Stomach (tissue), 9 donors: ENCODE results near the gene ANGPTL4. TPM values are rescaled to one million over a fixed set of nuclear protein-coding genes. Genes with fewer than 3 reads are reported as not detected.

Source experiments
- DNase-seq, 2 donors: peaks; one replicate each; pipeline versions ENCODE4 v3.0.0 to v3.0.0-alpha.2; 2013 to 2019
- H3K27ac ChIP-seq, 5 donors: fragments of 200-600 bp in 4 of 5; sonication (generic) in 4 of 5; one replicate each; pipeline ENCODE4 v1.5.1; 2013 to 2019; ENCODE audit warnings: mild to moderate bottlenecking in 1 of 5, moderate library complexity in 1 of 5
- H3K27me3 ChIP-seq, 3 donors: fragments of 200-600 bp; sonication (generic); one replicate each; pipeline ENCODE4 v1.5.1; 2017 to 2019; ENCODE audit warnings: mixed run types in 1 of 3
- H3K36me3 ChIP-seq, 4 donors: fragments of 200-600 bp; sonication (generic); 1 replicate in 3 of 4; 2 replicates in 1 of 4; pipeline ENCODE4 v1.5.1; 2016 to 2019
- H3K4me1 ChIP-seq, 4 donors: fragments of 200-600 bp; sonication (generic); one replicate each; pipeline ENCODE4 v1.5.1; 2016 to 2019
- H3K4me3 ChIP-seq, 4 donors: fragments of 200-600 bp; sonication (generic) in 3 of 4; one replicate each; pipeline ENCODE4 v1.5.1; 2016 to 2019; ENCODE audit warnings: mild to moderate bottlenecking in 1 of 4
- H3K9me3 ChIP-seq, 4 donors: fragments of 200-600 bp; sonication (generic); one replicate each; pipeline ENCODE4 v1.5.1; 2016 to 2019
- CTCF ChIP-seq, 7 experiments: fragments of 450-650 bp in 4 of 7; fragments of 200-600 bp in 3 of 7; sonication (generic) in 3 of 7; IDR thresholded peaks; one replicate each; pipeline ENCODE4 v1.5.1; 2016 to 2019; ENCODE audit warnings: antibody characterized with exemption in 7 of 7, control low read depth in 2 of 7, mild to moderate bottlenecking in 1 of 7
- EP300 ChIP-seq: sonication (generic); formaldehyde crosslinking; IDR thresholded peaks from one replicate; pipeline ENCODE4 v1.6.1; 2017; ENCODE audit warnings: antibody characterized with exemption
- POLR2A ChIP-seq, 4 donors: fragments of 450-650 bp; IDR thresholded peaks; one replicate each; pipeline ENCODE4 v1.6.1; 2016; ENCODE audit warnings: antibody characterized with exemption in 4 of 4, control low read depth in 2 of 4, mild to moderate bottlenecking in 1 of 4, moderate library complexity in 1 of 4
- POLR2AphosphoS5 ChIP-seq, 3 donors: sonication (generic); formaldehyde crosslinking; IDR thresholded peaks; one replicate each; pipeline ENCODE4 v1.6.1; 2016; ENCODE audit warnings: antibody characterized with exemption in 3 of 3
- WGBS, 5 donors: extraction: QIAGEN DNeasy Blood & Tissue Kit in 3 of 5; methylation state at CpG; one replicate each; pipeline versions ENCODE4 v1.1.5 to v1.1.7; 2013 to 2018; 5-methylcytosine and 5-hydroxymethylcytosine counted together
- intact Hi-C: fragments of 100-400 bp; cut with DNase I; formaldehyde crosslinking; loops from one replicate; pipeline ENCODE4 v1.15.1; 2023; ENCODE audit warnings: low total_unique reads
- polyA plus RNA-seq, 3 donors: library from polyadenylated mRNA; stranded (reverse); fragments of 200-250 nt; gene quantifications; one replicate each; pipeline ENCODE4 v1.2.3, GENCODE V29; 2013
- total RNA-seq, 5 donors: library from RNA; depleted of rRNA; stranded (reverse); fragments of >200 nt; gene quantifications; one replicate each; pipeline versions ENCODE4 v1.1.0 to v1.2.3, GENCODE V29; 2014 to 2016
- donor health status: healthy with polysubstance abuse.
- donor health status: Bipolar disorder and iron deficiency.
- donor health status: healthy.

ANGPTL4 gene
- total and polyA plus RNA-seq, 8 donors: 4.1 to 276 (median 21.4) TPM

GRCh38 chr19:8393192-8393870, 29.4 kb downstream of the ANGPTL4 start:
- Histone ChIP-seq H3K4me3 (peak overlapping the region in 1 of 4 donors; percentile 11), H3K9me3 (no peaks in the 10 kb centered on the region), H3K27me3 (no peaks in the 10 kb centered on the region), H3K36me3 (peaks cover 0 to 6% (median 4%) of the 10 kb centered on the region in 4 donors), H3K27ac (peak overlapping the region; percentile 34 to 100 (median 100)), H3K4me1 (peaks cover 68 to 89% (median 86%) of the 10 kb centered on the region in 4 donors)
- DNase-seq: no peak
- WGBS, 5 donors: 71 to 86% (median 80%) methylated on average over 5 to 8 of the region's 8 CpGs
- no peak for TF ChIP-seq POLR2AphosphoS5 (IDR thresholded peaks at IDR 0.05)
- TF ChIP-seq EP300: no peak
- no peak for TF ChIP-seq CTCF (IDR thresholded peaks at IDR 0.05)
- no peak for TF ChIP-seq POLR2A (IDR thresholded peaks at IDR 0.05)
- intact Hi-C loops: loop anchor here (5.0 kb wide), 1 partner anchor 36 kb away; no protein-coding TSS in a partner anchor

- Histone ChIP-seq H3K4me3 (no peak overlapping the region), H3K27ac (peak overlapping the region; percentile 34 to 100 (median 100)), H3K9me3 (no peaks in the 10 kb centered on the region), H3K4me1 (peaks cover 68 to 88% (median 85%) of the 10 kb centered on the region in 4 donors), H3K36me3 (peaks cover 0 to 9% (median 8%) of the 10 kb centered on the region in 4 donors), H3K27me3 (no peaks in the 10 kb centered on the region)
- no peak for DNase-seq
- TF ChIP-seq POLR2A (IDR thresholded peaks at IDR 0.05) (no peak), EP300 (no peak), POLR2AphosphoS5 (IDR thresholded peaks at IDR 0.05) (no peak), CTCF (IDR thresholded peaks at IDR 0.05) (no peak)
- intact Hi-C loops: loop anchor here (5.0 kb wide), 1 partner anchor 37 kb away; no protein-coding TSS in a partner anchor
- WGBS, 5 donors: 55 to 85% (median 80%) methylated on average over 7 to 8 of the region's 8 CpGs
These were observed 29.9 kb downstream of the ANGPTL4 start for GRCh38 chr19:8393871-8394250.

- no peak for DNase-seq
- intact Hi-C loops: no loop called here
- H3K27me3 ChIP-seq: no peaks in the 10 kb centered on the region
- H3K27ac ChIP-seq: peak overlapping the region; percentile 34 to 100 (median 100)
- H3K4me1 ChIP-seq: peaks cover 60 to 79% (median 77%) of the 10 kb centered on the region in 4 donors
- H3K4me3 ChIP-seq: no peak overlapping the region
- TF ChIP-seq EP300: no peak
- TF ChIP-seq POLR2A (IDR thresholded peaks at IDR 0.05): no peak
- TF ChIP-seq POLR2AphosphoS5 (IDR thresholded peaks at IDR 0.05): no peak
- TF ChIP-seq CTCF (IDR thresholded peaks at IDR 0.05): no peak
- no peaks in the 10 kb centered on the region for H3K9me3 ChIP-seq
- 89 to 98% (median 93%) methylated on average over 7 to 14 of the region's 14 CpGs for WGBS, 5 donors
- peaks cover 12 to 27% (median 26%) of the 10 kb centered on the region in 4 donors for H3K36me3 ChIP-seq
These were observed 31.7 kb downstream of the ANGPTL4 start for GRCh38 chr19:8395621-8396082.

GRCh38 chr19:8396185-8396562, 32.2 kb downstream of the ANGPTL4 start:
- TF ChIP-seq CTCF (IDR thresholded peaks at IDR 0.05) (no peak), POLR2A (IDR thresholded peaks at IDR 0.05) (no peak), POLR2AphosphoS5 (IDR thresholded peaks at IDR 0.05) (no peak), EP300 (no peak)
- Histone ChIP-seq H3K27me3 (no peaks in the 10 kb centered on the region), H3K4me3 (no peak overlapping the region), H3K4me1 (peaks cover 56 to 75% (median 72%) of the 10 kb centered on the region in 4 donors), H3K9me3 (no peaks in the 10 kb centered on the region), H3K36me3 (peaks cover 15 to 33% (median 30%) of the 10 kb centered on the region in 4 donors), H3K27ac (peak overlapping the region in 2 of 5 donors; percentile 100)
- no peak for DNase-seq
- intact Hi-C loops: no loop called here
- 73 to 85% (median 78%) methylated on average over 7 of the region's 7 CpGs for WGBS, 5 donors
